Endothelial cell of umbilical vein (primary cell): ENCODE results near the gene MROH2A. TPM values are rescaled to one million over a fixed set of nuclear protein-coding genes. Genes with fewer than 3 reads are reported as not detected.

Source experiments
- BruUV-seq: library from RNA; stranded (reverse); fragments of 400-500 nt; replicated peaks from 2 replicates; lab custom pipeline; 2021; lab: Mats Ljungman, UMichigan
- CTCF ChIA-PET: fragments of 300-600, 350-600 bp; sonication (Branson Sonifier 250); formaldehyde crosslinking; loops from one replicate; lab custom pipeline; 2021; ENCODE audit warnings: antibody characterized with exemption, inconsistent platforms; lab: Charles Lee
- POLR2A ChIA-PET: fragments of 300-600, 350-600 bp; sonication (Branson Sonifier 250); formaldehyde crosslinking; loops from one replicate; lab custom pipeline; 2021; ENCODE audit warnings: antibody characterized with exemption, inconsistent platforms; lab: Charles Lee
- DNase-seq: peaks from one replicate; pipeline ENCODE4 v3.0.0-alpha.2; 2011; ENCODE audit warnings: low read depth, low spot score
- FAIRE-seq: peaks from 2 replicates; lab custom pipeline; 2011; peaks lifted over from hg19 to GRCh38; lab: Jason Lieb, UNC
- H2AFZ ChIP-seq: 2 replicates; pipeline ENCODE4 v1.6.0; 2012; ENCODE audit warnings: low read depth, low read length, control low read depth, inconsistent platforms
- H3K27ac ChIP-seq: 2 replicates; pipeline ENCODE4 v1.5.1; 2011; ENCODE audit warnings: low read depth, mild to moderate bottlenecking, control low read depth, low read length, moderate library complexity; ENCODE audit not compliant: insufficient read depth
- H3K27me3 ChIP-seq, 2 experiments: 2 replicates each; pipeline versions ENCODE4 v1.6.0 to v1.6.1; 2011; ENCODE audit warnings: low read length in 2 of 2, mixed read lengths in 1 of 2; ENCODE audit not compliant: control insufficient read depth in 2 of 2, insufficient read depth in 2 of 2
- H3K36me3 ChIP-seq, 2 experiments: 2 replicates in 1 of 2; 3 replicates in 1 of 2; pipeline ENCODE4 v1.5.1; 2011; ENCODE audit warnings: low read length in 2 of 2, mild to moderate bottlenecking in 1 of 2, moderate library complexity in 1 of 2; ENCODE audit not compliant: control insufficient read depth in 2 of 2, insufficient read depth in 2 of 2; ENCODE audit errors: extremely low read depth in 1 of 2
- H3K4me1 ChIP-seq: 3 replicates; pipeline ENCODE4 v1.5.1; 2011; ENCODE audit warnings: mild to moderate bottlenecking, low read length; ENCODE audit not compliant: control insufficient read depth, insufficient read depth; ENCODE audit errors: extremely low read depth
- H3K4me2 ChIP-seq: 2 replicates; pipeline ENCODE4 v1.6.1; 2011; ENCODE audit warnings: low read length, control low read depth, mixed read lengths; ENCODE audit not compliant: insufficient read depth
- H3K4me3 ChIP-seq, 3 experiments: fragments of 200-600 bp in 1 of 3; sonication (generic), shearing (Covaris generic) in 1 of 3; replicated peaks in 1 of 3; 2 replicates each; pipeline ENCODE4 v1.5.1; 2011 to 2016; ENCODE audit warnings: control low read depth in 3 of 3, low read length in 3 of 3, mild to moderate bottlenecking in 2 of 3, inconsistent platforms in 1 of 3, low read depth in 1 of 3, moderate library complexity in 1 of 3; ENCODE audit not compliant: insufficient read depth in 1 of 3
- H3K79me2 ChIP-seq: 2 replicates; pipeline ENCODE4 v1.6.0; 2012; ENCODE audit warnings: low read length, inconsistent platforms; ENCODE audit not compliant: control insufficient read depth, insufficient read depth
- H3K9ac ChIP-seq: replicated peaks from 2 replicates; pipeline ENCODE3; 2011; ENCODE audit warnings: low read length, control low read depth; ENCODE audit not compliant: insufficient read depth; ENCODE audit errors: extremely low read depth
- H3K9me1 ChIP-seq: replicated peaks from 3 replicates; pipeline ENCODE4 v1.6.0; 2011; ENCODE audit warnings: mild to moderate bottlenecking, low read length; ENCODE audit not compliant: control insufficient read depth, insufficient read depth; ENCODE audit errors: extremely low read depth
- H3K9me3 ChIP-seq: replicated peaks from 2 replicates; pipeline ENCODE4 v1.5.1; 2012; ENCODE audit warnings: low read length, inconsistent platforms; ENCODE audit not compliant: control insufficient read depth, insufficient read depth
- H4K20me1 ChIP-seq: replicated peaks from 2 replicates; pipeline ENCODE3; 2011; ENCODE audit warnings: mild to moderate bottlenecking, low read length; ENCODE audit not compliant: control insufficient read depth, insufficient read depth; ENCODE audit errors: extremely low read depth
- EZH2 ChIP-seq: IDR thresholded peaks from 2 replicates; pipeline ENCODE4 v1.6.1; 2012; ENCODE audit warnings: borderline replicate concordance, low read depth, mild to moderate bottlenecking, moderate library complexity, low read length, inconsistent platforms; ENCODE audit not compliant: severe bottlenecking
- FOS ChIP-seq: IDR thresholded peaks from 2 replicates; pipeline ENCODE4 v1.6.1; 2011; ENCODE audit warnings: mild to moderate bottlenecking, low read length, moderate library complexity, borderline replicate concordance; ENCODE audit not compliant: insufficient read depth
- GATA2 ChIP-seq: IDR thresholded peaks from 2 replicates; pipeline ENCODE4 v1.7.0; 2011; ENCODE audit warnings: low read depth, mild to moderate bottlenecking, moderate library complexity, mixed read lengths, low read length; ENCODE audit not compliant: insufficient read length, insufficient read depth
- JUN ChIP-seq: IDR thresholded peaks from 2 replicates; pipeline ENCODE4 v1.6.1; 2011; ENCODE audit warnings: borderline replicate concordance, low read depth; ENCODE audit not compliant: insufficient read length, insufficient read depth
- MYC ChIP-seq: IDR thresholded peaks from one replicate; pipeline ENCODE4 v1.6.1; 2011; ENCODE audit warnings: mild to moderate bottlenecking, low read depth, low read length
- POLR2A ChIP-seq: IDR thresholded peaks from 2 replicates; pipeline ENCODE4 v1.6.1; 2012; ENCODE audit warnings: low read depth, mild to moderate bottlenecking, control low read depth, low read length
- POLR2AphosphoS5 ChIP-seq: IDR thresholded peaks from 2 replicates; pipeline ENCODE4 v1.6.1; 2012; ENCODE audit warnings: low read depth, mild to moderate bottlenecking, control low read depth, low read length, moderate library complexity; ENCODE audit not compliant: insufficient read depth
- dilution Hi-C: fragments of 300-500 bp; cut with MboI; formaldehyde crosslinking; loops from one replicate; pipeline ENCODE4 v1.15.0; 2019; ENCODE audit warnings: low sequenced_read_pairs; ENCODE audit not compliant: extremely low pct_ligation_motif_present
- intact Hi-C: fragments of 100-400 bp; cut with micrococcal nuclease; formaldehyde crosslinking; loops from one replicate; pipeline ENCODE4 v1.10.0; 2022
- polyA plus RNA-seq, 4 experiments: library from polyadenylated mRNA; depleted of rRNA in 3 of 4; stranded (reverse) in 3 of 4; unstranded in 1 of 4; fragments of >200 nt; gene quantifications; 2 replicates each; pipeline versions ENCODE4 v1.2.1 to v1.2.3, GENCODE V29; 2011 to 2012; ENCODE audit warnings: missing spikeins in 1 of 4
- total RNA-seq: library from RNA; stranded (reverse); gene quantifications from 2 replicates; pipeline ENCODE4 v1.2.3, GENCODE V29; 2021
- TF ChIP-seq, protein P1 (sequence below), 2 donors: IDR thresholded peaks; 1 replicate in 1 of 2; 2 replicates in 1 of 2; pipeline ENCODE4 v1.5.1; 2011; ENCODE audit warnings: low read length in 2 of 2, mild to moderate bottlenecking in 2 of 2, moderate library complexity in 2 of 2, control low read depth in 1 of 2, inconsistent platforms in 1 of 2, low read depth in 1 of 2; ENCODE audit not compliant: insufficient read depth in 1 of 2; ENCODE audit errors: extremely low read depth in 1 of 2
- TF ChIP-seq, protein P2 (sequence below): IDR thresholded peaks from 2 replicates; pipeline ENCODE4 v1.6.1; 2011; ENCODE audit not compliant: insufficient read depth, insufficient read length

The MROH2A gene
- total and polyA plus RNA-seq, 2 donors (not counting 3 experiments of a cell fraction or from before 2014, with no cell fraction given), result not detected

DNA sequence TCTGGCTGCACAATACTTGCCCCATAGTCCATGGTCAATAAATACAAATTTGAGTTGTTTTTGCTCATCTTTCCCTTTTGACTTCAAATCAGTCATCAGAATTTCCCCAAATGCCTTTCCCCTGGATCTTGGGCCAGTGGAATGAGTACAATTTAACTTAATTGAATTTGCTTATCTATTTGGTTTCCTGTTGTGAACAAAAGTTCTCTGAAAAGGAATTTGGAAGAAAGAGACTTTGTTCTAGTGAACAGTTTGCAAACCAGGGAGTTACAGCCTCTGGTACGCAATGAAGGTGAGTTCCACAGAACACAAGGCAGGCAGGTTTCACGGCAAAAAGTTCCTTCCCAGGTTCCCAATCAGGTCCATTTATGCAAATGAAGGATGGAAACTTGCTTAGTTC, 19.3 kb upstream of the MROH2A start:
- dilution Hi-C loops (no loop called here), intact Hi-C loops (no loop called here)
- no peak for DNase-seq
- TF ChIP-seq EZH2 (no peak), MYC (no peak), POLR2A (no peak), POLR2AphosphoS5 (no peak), FOS (no peak), GATA2 (no peak), JUN (no peak)
- TF ChIP-seq, protein P1, sequence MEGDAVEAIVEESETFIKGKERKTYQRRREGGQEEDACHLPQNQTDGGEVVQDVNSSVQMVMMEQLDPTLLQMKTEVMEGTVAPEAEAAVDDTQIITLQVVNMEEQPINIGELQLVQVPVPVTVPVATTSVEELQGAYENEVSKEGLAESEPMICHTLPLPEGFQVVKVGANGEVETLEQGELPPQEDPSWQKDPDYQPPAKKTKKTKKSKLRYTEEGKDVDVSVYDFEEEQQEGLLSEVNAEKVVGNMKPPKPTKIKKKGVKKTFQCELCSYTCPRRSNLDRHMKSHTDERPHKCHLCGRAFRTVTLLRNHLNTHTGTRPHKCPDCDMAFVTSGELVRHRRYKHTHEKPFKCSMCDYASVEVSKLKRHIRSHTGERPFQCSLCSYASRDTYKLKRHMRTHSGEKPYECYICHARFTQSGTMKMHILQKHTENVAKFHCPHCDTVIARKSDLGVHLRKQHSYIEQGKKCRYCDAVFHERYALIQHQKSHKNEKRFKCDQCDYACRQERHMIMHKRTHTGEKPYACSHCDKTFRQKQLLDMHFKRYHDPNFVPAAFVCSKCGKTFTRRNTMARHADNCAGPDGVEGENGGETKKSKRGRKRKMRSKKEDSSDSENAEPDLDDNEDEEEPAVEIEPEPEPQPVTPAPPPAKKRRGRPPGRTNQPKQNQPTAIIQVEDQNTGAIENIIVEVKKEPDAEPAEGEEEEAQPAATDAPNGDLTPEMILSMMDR (IDR thresholded peaks at IDR 0.05; ENCODE audit: extremely low read depth in 1 of 2, insufficient read depth in 1 of 2, low read depth in 1 of 2, low read length in 2 of 2), result no peak
- TF ChIP-seq, protein P2, sequence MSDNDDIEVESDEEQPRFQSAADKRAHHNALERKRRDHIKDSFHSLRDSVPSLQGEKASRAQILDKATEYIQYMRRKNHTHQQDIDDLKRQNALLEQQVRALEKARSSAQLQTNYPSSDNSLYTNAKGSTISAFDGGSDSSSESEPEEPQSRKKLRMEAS, result no peak
- Histone ChIP-seq H3K4me2 (no peak overlapping the region), H2AFZ (no peak overlapping the region), H3K9me1 (no peaks in the 10 kb centered on the region), H3K4me1 (no peaks in the 10 kb centered on the region), H4K20me1 (no peaks in the 10 kb centered on the region), H3K9ac (no peak overlapping the region), H3K27me3 (peaks cover 1 to 6% of the 10 kb centered on the region in 2 experiments), H3K36me3 (no peaks in the 10 kb centered on the region), H3K27ac (no peak overlapping the region), H3K9me3 (no peaks in the 10 kb centered on the region), H3K4me3 (no peak overlapping the region), H3K79me2 (no peaks in the 10 kb centered on the region)
- FAIRE-seq, result no peak
- BruUV-seq, result no TSS peak
- POLR2A ChIA-PET, result no interaction called here
- CTCF ChIA-PET, result no interaction called here
